Kidney epithelial cell (primary cell): ENCODE measurements around the gene HNRNPA2B1. TPM values are rescaled to one million over a fixed set of nuclear protein-coding genes. Genes with fewer than 3 reads are reported as not detected.
A peak's percentile ranks its signal among the peaks of the same experiment; 100 is the strongest.

Source experiments
- DNase-seq: peaks from one replicate; pipeline ENCODE4 v3.0.0-alpha.2; 2010; ENCODE audit warnings: low read depth
- H3K27me3 ChIP-seq: 2 replicates; pipeline ENCODE4 v1.6.0; 2011; ENCODE audit warnings: low read length; ENCODE audit not compliant: control insufficient read depth, insufficient read depth
- H3K36me3 ChIP-seq: 2 replicates; pipeline ENCODE4 v1.5.1; 2011; ENCODE audit warnings: low read length; ENCODE audit not compliant: control insufficient read depth, insufficient read depth
- H3K4me3 ChIP-seq: 2 replicates; pipeline ENCODE4 v1.5.1; 2011; ENCODE audit warnings: low read depth, mild to moderate bottlenecking, control low read depth, low read length
- total RNA-seq: library from RNA; depleted of rRNA; stranded (reverse); fragments of >200 nt; gene quantifications from 2 replicates; pipeline ENCODE4 v1.2.3, GENCODE V29; 2015
- TF ChIP-seq, protein P1 (sequence below): IDR thresholded peaks from 2 replicates; pipeline ENCODE4 v1.5.1; 2011; ENCODE audit warnings: mild to moderate bottlenecking, moderate library complexity, low read length, control low read depth, inconsistent platforms; ENCODE audit not compliant: insufficient read depth, poor library complexity, severe bottlenecking

Gene HNRNPA2B1
- total RNA-seq, 1 donor from 2014 or later, result 133 TPM

DNA sequence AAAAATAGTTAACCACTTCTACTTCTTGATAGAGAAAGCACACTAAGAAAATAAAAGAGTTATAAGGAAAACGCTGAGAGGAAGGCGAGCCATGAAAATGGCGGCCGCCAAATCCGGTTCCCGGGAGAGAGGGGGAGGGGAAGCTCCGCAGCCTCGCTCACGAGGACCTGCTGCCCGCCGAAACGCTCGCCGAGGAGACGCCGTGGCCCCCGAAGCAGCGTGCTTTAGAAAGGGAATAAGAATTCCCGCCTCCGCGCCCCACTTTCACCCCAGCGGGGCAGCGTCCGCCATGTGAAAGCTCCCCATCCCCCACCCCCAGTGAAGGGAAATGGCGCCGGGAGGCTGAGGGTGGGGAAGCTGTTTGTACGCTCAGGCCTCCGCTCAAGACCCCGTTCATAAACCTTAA is 505 bp downstream of the HNRNPA2B1 start:
- H3K4me3 ChIP-seq, result peak overlapping the region; percentile 100
- TF ChIP-seq, protein P1, sequence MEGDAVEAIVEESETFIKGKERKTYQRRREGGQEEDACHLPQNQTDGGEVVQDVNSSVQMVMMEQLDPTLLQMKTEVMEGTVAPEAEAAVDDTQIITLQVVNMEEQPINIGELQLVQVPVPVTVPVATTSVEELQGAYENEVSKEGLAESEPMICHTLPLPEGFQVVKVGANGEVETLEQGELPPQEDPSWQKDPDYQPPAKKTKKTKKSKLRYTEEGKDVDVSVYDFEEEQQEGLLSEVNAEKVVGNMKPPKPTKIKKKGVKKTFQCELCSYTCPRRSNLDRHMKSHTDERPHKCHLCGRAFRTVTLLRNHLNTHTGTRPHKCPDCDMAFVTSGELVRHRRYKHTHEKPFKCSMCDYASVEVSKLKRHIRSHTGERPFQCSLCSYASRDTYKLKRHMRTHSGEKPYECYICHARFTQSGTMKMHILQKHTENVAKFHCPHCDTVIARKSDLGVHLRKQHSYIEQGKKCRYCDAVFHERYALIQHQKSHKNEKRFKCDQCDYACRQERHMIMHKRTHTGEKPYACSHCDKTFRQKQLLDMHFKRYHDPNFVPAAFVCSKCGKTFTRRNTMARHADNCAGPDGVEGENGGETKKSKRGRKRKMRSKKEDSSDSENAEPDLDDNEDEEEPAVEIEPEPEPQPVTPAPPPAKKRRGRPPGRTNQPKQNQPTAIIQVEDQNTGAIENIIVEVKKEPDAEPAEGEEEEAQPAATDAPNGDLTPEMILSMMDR, result no peak
- H3K36me3 ChIP-seq, result peaks cover 3% of the 10 kb centered on the region
- no peak for DNase-seq
- no peaks in the 10 kb centered on the region for H3K27me3 ChIP-seq

DNA sequence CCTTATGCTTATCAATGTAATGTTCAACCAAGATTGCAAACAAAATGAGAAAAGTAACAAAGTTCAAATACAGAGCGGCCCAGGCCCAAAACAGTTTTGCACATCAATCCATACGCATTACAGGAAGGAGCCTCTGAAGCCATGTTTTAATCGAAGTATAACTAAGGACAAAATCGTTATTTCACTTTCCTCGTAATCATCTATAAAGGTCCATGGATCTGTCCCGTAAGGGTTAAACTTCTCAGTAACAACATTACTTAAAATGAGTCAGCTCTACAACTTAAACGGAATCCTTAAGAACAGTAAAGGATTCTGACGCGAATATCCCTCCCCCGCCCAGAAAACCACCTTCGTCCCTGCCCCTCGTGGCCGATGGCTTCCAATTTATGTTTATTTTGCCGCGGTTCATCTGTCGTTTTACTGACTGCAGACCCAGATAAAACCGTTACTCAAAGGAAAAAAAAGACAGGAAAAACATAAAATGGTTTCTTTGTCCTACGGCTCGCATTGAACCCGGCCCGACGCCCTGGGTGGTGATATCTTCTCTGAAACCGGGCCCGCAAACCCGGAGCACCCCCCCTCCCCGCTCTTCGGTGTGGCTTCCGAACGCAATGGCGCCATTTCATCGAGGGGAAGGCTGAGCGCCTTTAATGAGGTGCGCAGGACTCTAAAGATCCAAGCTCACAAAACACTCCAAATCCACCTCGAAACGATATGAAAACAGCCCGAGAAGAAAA is 1.1 kb downstream of the HNRNPA2B1 start:
- Histone ChIP-seq H3K27me3 (no peaks in the 10 kb centered on the region), H3K4me3 (peak overlapping the region; percentile 100), H3K36me3 (peaks cover 3% of the 10 kb centered on the region)
- no peak for DNase-seq
- TF ChIP-seq, protein P1, result no peak

DNA sequence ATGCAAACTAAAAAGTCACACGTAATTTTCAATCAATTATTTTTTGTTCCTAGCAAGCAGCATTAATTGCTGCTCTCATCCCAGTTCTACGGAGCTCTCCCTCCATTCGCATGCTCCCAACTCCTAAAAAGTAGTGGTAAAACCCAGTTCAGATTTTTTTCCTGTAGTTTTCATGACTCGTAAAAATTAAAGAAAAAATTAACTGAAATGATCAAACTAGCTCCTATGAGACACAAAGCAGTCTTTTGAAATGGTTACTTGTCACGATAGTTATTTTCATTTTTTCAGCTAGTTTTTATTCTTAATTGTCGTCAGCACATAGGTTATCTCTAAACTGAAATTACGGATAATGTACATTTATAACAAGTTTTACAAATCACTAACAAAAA is 1.8 kb downstream of the HNRNPA2B1 start:
- TF ChIP-seq, protein P1, result no peak
- Histone ChIP-seq H3K27me3 (no peaks in the 10 kb centered on the region), H3K36me3 (peaks cover 3% of the 10 kb centered on the region), H3K4me3 (peak overlapping the region; percentile 100)
- DNase-seq, result no peak

DNA sequence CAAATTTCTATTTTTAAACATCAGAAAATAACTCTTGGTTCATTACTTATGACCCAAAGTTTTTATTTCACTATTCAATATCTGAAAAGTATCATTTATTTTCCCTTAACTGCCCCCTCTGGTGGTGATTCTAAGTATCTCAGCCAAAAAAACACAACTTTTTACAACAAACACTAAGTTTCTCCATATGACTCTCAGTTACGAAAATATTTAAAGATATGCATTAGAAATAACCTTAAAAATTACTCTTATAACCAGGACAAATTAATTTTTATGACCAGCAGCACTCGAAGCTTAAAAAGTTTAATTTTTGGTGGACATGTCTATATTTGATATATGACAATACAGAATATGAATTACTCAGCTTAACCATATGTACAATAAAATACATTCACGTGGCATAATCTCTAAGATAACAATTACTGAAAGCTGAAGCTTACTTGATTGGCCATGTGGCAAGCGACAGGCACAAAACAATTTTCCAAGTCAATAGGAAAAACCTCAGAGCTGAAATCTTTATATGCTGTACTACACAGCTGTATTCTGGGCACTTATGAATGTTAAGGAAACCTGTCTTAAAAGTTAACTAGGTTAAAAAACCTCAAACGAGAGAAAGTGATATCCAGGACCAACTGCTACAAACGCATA is 2.3 kb downstream of the HNRNPA2B1 start:
- no peak for DNase-seq
- peaks cover 3% of the 10 kb centered on the region for H3K36me3 ChIP-seq
- peak overlapping the region; percentile 100 for H3K4me3 ChIP-seq
- TF ChIP-seq, protein P1, result peak; percentile 49
- H3K27me3 ChIP-seq, result no peaks in the 10 kb centered on the region

DNA sequence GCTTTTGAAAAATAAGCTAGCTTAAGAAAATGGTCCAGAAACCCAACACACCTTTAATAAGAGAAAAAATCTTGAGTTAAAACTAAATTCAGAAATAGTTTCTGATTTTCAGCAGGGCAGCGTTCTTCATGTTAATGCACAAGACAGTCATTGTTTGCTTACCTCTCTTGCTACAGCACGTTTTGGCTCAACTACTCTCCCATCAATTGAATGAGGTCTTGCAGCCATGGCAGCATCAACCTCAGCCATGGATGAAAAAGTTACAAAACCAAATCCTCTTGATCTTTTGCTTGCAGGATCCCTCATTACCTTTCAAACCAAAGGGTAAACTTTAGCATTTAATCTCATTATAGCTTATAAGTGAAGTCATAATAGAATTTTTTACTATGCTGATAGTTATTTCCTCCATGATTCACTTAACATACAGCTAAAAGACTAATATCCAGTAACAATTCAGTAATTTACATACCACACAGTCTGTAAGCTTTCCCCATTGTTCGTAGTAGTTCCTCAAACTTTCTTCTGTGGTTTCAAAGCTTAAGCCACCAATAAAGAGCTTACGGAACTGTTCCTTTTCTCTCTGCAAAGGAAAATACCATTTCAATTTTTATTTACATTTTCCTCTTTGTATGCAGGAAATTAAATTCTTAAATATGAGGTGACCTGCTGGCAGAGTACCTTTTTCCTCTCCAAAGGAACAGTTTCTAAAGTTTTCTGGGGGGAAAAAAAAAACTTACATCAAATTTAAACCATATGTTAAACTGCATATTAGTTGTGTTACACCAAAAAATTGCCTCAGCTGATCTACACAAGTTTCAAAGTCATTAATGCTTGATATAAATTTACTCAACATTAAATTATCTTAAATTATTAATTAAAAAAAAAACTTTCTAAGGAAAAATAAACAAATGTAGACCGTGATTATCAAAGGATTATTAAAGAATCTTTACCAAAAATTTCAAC is 3.1 kb downstream of the HNRNPA2B1 start:
- TF ChIP-seq, protein P1, result no peak
- H3K36me3 ChIP-seq, result peaks cover 3% of the 10 kb centered on the region
- DNase-seq, result no peak
- H3K4me3 ChIP-seq, result peak overlapping the region; percentile 100
- H3K27me3 ChIP-seq, result no peaks in the 10 kb centered on the region
